Left hindlimb (tissue), 1 donor: ENCODE results near the gene TSPYL1.
A peak's percentile ranks its signal among the peaks of the same experiment; 100 is the strongest.

Experiments used
- DNase-seq: peaks from one replicate; pipeline ENCODE4 v3.0.0-alpha.2; 2018

TSPYL1 gene

DNA sequence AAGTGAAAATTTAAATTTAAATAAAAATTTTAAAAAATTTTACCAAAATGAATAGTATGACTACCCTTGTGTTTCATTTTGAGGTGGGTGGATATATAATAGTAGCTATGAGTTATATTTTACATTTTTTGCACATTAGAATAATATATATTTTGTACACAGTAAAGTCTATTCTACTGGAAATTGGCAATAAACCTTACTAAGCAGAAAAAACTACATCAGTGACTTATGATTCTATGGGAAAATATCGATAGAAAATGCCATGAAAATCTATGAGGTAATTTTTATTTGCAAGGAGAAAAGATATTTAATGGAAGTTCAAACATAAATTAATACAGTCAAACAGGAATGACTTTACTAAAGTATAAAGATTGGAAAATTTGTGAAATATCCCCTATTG, 23.0 kb downstream of the TSPYL1 start:
- no peak for DNase-seq

DNA sequence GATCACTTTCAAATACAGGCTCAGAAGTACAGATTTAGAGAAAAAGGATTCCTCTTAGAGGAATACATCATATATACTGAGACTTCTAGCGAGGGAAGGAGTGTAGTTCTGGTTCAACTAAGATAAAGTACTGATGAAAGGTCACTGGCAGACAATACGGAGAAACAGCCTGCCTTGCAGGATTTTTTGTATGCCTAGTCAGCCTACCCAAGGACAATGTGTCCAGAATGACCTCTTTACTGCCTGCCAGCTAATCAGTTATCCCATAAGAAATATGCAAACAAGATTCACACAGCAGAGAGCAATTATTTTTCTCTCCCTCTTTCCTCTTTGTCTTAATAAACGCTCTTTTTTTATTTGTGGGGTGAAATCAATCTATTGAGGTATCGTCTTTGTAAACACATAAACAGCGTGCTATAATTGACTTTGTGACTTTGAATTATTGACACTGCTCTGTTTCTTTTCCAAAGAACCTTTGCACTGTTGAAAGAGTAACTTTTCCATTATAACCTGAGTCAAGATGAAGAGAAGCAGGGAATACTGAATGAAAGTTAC, 24.4 kb downstream of the TSPYL1 start:
- DNase-seq = no peak

DNA sequence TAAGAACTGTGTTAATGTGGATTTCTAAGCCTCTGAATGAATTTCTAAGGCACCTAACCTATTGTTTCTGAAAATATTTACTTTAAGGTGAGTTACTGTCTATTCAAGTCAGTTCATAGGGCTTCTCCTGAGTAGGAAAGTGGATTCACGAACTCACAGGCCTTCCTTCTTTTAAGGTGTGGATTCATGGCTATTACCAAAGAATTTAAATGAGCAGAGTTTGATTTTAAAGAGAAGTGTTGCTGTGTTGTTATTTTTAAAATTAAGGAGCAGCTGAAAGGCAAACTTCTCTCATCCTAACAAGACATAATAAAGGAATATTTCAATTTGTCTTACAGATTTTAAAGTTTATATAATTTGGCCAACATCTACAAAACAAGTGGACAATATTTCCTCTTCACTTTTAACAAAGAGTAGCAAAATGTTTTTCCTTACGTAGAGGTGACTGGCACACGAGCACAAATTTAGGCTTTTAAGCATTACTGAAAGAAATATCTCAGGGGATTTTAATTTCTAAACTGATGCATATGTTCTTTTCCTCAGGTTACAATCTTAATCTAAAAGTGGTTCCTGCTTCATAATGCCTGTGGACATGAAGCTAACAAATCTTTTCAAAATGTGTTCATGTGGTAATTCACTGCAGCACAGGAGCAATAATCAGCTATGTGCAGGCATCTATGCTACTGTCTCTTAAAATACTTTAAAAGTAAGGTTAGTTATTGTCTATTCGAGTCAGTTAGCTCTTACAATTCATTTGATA, 25.3 kb downstream of the TSPYL1 start:
- no peak for DNase-seq

DNA sequence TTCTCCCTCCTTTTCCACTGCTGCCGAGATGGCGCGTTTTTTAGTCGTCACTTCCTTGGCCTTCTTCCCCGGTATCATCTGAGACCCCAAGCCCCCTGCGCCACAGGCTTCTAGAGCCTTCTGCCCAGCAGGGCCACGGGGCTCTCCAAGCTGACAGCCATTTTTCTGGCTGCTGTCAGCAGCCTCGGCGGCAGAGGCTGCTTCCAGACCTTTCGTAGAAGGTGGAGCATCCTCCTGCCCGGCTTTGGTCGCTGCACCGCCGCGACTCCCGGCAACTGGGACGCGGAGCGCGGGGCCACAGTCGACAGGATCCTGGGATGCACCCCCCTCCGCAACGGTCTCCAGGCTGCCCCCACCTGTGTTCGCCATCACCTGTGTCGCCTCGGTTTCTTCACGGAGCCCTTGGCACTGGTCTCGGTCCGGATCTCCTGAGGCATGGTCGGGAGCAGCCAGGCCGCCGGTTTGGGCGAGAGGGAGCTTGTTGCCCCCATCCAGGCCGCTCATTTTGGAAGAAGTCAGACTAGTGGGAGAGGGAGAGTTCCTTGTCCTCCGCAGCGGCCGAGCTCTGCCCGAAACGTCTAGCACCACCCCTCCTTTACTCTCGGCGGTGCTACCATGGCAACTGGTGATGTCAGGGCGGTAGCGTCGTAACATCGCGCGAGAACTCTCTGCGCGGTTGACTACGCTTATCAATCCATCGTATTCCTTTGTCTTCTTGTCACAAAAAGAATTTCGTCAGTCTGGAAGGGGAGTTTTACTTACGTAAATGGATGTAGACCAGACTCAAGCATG, 26.0 kb downstream of the TSPYL1 start, which contains the start of gene TSPYL4:
Gene TSPYL4, minus strand, starts transcription at position 571 of the 792 bp plus-strand sequence. Its CDS starts 67 bp downstream, at position 504.
- DNase-seq = peak; percentile 96

DNA sequence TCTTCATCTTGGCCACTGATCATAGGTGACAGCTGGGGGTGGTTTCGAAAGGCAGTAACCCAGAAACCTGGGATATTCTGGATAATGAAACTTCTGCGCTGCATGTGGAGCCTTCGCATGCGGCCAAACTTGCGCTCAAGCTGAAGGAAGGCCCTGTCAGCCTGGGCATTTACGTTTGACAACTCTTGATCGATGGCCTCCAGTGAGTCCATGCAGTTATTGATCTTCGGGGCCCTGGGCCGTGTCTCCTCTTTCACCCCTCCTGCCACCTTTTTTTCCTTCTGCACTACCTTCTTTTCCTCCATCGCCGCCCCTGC, 26.6 kb downstream of the TSPYL1 start:
- DNase-seq = no peak

DNA sequence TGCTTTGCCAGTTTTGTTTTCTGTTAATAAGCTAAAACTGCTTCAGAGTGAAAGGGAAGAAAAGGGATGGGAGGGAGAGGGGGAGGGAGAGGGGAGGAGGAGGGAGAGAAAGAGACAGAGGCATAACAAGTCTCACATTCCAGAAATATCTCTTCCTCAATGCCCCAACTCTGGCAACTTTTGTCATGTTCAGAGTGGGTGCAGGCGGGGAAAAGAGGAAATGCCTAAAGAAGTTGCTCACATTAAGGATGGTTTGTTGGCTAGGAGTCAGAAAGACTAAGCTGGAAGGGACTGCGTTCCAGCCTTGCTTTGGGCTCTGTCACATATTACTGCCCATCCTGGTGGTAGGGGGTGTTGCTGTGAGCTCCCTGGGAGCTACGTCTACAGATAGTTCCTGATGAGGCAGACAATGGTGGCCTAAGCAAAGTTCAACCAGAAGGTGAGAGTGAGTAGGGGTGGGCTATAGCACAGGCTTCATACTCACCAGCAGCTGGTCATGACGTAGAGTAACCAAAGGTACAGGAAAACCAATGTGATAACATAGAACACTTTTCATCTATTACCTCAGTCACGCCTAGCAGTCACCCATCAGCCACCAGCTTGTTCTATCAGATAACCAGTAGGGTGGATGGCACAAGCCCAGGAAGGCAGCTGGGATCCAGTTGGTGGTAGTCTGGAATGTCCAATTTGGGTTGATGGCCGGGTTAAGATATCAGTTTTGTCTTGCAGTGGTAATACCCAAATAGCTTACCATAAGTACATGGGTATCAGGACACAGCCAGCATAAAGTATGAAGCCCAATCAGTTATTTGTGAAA, 28.0 kb downstream of the TSPYL1 start:
- no peak for DNase-seq

DNA sequence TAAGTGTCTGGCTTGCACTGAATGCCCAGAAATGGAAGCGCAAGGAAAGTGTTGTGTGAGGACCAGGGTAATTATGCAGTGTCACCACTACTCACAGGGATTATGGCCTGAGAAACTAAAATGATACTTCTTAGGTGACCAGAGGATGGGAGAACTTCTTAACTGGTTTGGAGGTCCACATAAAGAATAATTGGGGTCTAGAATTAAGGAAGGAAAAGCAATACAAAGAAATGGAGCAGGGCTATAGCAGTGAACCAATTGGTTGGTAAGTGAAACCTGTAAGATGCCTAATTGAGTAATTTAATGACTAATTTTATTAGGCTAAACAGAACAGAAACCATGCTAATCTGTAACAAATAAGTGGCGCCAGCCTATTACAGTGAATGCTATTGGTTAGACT, 31.2 kb downstream of the TSPYL1 start:
- DNase-seq = no peak

DNA sequence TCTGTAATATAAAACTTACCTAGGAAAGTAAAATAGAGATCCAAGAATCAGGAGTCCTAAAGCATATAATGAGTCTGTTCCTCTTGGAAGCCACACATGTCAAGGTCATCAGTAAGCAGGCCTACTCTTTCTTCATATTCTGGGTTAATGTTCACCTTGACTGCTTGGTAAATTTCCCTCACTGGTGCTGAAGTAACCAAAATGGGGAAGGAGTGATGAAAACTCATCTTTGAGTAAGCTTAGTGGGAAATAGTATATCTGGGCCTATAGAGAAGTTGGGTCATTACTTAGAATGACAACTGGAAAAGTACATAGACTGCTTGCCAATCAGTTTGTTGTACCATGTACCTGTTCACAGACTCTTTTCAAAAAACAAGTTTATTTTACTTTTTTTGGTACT, 32.4 kb downstream of the TSPYL1 start:
- DNase-seq = no peak

DNA sequence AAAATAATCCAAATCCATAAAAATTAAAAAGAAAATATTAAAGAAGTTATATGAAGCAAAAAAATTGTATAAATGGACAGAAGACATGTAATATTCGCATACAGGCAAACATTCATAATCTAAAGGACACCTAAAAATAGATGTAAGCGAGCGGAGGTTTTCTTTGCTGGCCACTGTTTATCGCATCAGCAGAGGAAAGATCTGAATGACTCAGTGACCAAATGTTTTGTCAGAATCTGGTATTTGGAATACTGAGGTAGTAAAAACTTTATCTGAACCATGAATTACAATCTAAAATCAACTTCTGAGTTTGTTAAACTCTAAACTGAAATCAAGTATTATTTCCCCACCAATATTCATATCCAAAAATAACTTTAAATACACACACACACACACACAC, 33.6 kb downstream of the TSPYL1 start:
- DNase-seq = no peak

DNA sequence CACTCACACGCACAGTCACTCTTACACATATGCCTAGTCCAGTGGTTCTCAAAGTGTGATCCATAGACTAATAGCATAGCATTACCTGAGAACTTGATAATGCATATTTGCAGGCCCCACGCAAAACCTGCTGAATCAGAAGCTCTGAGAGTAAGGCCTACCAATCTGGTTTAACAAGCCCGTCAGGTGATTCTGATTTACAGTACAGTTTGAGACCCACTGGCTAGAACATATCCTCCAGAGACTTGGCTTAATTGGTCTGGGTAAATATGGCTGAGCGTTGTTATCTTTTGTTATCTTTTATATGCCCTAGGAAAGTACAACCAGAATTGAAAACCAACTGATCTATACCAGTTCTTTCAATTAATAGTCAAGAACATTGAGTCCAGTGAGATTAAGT, 35.4 kb downstream of the TSPYL1 start:
- DNase-seq = no peak

DNA sequence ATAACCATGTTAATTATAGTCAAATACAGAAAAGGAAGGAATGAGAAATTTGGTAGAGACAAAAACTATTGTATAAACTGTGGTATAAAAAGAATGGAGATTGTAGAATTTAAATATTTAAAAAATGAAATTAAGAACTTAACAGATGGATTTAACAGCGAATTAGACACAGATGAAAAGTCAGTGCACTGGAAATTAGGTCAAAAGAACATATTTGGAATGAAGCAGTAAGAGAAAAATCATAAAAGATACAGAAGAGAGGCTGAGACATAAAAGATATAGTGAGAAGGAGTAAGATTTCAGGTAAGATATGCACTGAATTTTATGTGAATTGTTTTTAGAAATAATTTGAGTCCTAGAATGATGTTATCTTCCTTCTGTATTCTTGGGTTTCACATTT, 39.9 kb downstream of the TSPYL1 start:
- DNase-seq = no peak

DNA sequence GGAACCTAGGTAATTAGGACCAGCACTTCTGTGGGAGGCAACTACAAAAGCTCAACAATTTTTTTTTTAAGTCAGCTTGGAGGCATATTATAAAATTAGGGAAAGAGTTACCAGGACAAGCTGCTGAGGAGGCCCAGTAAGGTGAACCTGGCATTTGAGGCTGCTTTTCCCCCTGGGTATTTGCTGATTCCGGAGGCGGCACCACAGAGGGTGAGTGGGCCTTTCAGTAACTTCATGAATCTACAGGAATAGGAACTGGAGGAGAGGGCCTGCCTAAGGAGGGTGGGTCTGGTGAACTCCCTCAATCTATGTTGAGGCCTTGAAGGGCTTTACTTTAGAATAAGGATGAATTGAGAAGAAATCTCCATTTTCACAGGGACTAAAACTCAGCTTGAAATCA, 40.5 kb downstream of the TSPYL1 start:
- DNase-seq = no peak

DNA sequence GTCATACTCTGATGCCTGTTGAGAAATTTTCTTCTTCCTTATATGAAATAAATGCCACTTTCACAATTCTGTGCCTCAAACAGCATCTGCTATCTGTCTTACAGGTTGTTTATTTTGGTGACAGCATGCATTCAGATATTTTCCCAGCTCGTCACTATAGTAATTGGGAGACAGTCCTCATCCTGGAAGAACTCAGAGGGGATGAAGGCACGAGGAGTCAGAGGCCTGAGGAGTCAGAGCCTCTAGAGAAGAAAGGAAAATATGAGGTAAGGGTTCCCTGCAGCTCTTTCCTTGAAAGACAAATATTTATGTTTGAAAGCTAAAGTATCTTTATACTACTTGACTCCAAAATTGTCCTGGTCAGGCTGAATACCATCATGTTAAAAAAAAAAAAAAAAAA, 41.6 kb downstream of the TSPYL1 start:
- DNase-seq = no peak

DNA sequence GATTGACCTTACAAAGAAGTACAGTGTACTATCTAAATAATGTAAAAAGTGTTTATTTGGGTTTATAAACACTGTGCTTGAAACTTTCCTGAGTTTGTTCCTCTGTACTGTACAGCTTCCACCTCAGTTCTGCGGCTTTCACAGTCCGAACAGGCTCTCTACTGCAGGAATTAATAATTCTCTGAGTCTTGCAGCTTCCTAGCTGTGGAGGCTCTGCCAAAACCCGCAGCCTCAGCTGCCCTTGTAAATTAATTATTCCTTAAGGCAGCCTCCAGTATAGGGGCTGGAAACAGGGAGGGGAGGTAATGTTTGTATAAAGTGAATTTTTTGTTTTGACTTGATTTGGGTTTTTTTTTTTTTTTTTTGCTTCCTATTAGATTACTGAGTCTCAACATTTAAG, 45.0 kb downstream of the TSPYL1 start:
- DNase-seq = no peak

DNA sequence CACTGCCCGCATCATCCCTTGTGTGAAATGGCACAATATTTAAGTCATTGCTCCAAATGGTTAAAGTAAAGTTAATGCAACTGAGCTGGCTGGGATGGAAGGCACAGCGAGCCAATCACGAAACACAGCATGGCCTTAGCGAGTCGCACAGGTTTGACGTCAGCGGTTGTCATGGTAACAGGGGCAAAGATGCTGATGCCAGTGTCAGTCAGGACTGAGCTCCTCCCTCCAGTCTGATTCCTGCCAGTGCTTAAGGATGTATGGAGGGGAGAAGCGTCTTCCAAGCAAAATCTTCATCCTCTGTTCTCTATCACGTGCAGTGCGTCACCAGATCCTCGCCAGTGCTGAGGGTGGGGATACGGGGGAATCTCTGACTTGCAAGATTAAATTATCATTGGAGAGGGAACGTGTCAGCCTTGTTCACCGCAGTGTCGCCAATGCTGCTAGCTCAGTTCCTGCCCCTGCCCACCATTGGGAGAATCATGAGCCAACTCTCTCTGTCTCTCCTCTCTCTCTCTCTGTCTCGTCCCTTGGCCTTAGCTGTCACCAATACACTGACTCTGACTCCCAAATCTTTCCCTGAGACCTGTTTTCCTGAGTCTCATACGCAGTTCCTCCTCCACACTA, 50.3 kb downstream of the TSPYL1 start:
- DNase-seq = peak; percentile 92
